OCI-LY7 (cell line): ENCODE data around the gene KCND3. TPM values are rescaled to one million over a fixed set of nuclear protein-coding genes. Genes with fewer than 3 reads are reported as not detected.
A peak's percentile ranks its signal among the peaks of the same experiment; 100 is the strongest.

Source experiments
- BruUV-seq: library from RNA; stranded (reverse); fragments of 400-500 nt; replicated peaks from 2 replicates; lab custom pipeline; 2021; lab: Mats Ljungman, UMichigan
- CTCF ChIA-PET: fragments of 300-600 bp; sonication (Branson Sonifier 250); formaldehyde crosslinking; loops from one replicate; lab custom pipeline; 2022; ENCODE audit warnings: antibody characterized with exemption; ENCODE audit not compliant: unreplicated experiment; lab: Charles Lee
- POLR2A ChIA-PET: fragments of 300-600 bp; sonication (Branson Sonifier 250); formaldehyde crosslinking; loops from one replicate; lab custom pipeline; 2022; ENCODE audit warnings: antibody characterized with exemption; lab: Charles Lee
- DNase-seq: peaks from one replicate; pipeline ENCODE4 v3.0.0-alpha.2; 2015; ENCODE audit warnings: low spot score
- H2AFZ ChIP-seq: fragments of 200-600 bp; sonication (generic), shearing (Covaris generic); 2 replicates; pipeline ENCODE4 v1.6.1; 2014; ENCODE audit warnings: mild to moderate bottlenecking, antibody characterized with exemption, low read length, moderate library complexity
- H3K27ac ChIP-seq: fragments of 200-600 bp; sonication (generic); 2 replicates; pipeline ENCODE4 v1.5.1; 2014; ENCODE audit warnings: mixed run types, low read depth, mild to moderate bottlenecking, moderate library complexity, low read length, inconsistent platforms; ENCODE audit not compliant: poor library complexity, severe bottlenecking
- H3K36me3 ChIP-seq: fragments of 200-600 bp; sonication (generic); 2 replicates; pipeline ENCODE4 v1.6.1; 2014; ENCODE audit warnings: mild to moderate bottlenecking, antibody characterized with exemption, low read length, moderate library complexity, mixed read lengths; ENCODE audit not compliant: insufficient read depth
- H3K4me1 ChIP-seq: fragments of 200-600 bp; sonication (generic); 2 replicates; pipeline ENCODE4 v1.5.1; 2014; ENCODE audit warnings: mild to moderate bottlenecking, low read length; ENCODE audit not compliant: insufficient read depth, poor library complexity, severe bottlenecking
- H3K4me2 ChIP-seq: fragments of 200-600 bp; sonication (generic); 2 replicates; pipeline ENCODE4 v1.6.1; 2014; ENCODE audit warnings: mild to moderate bottlenecking, low read length
- H3K4me3 ChIP-seq: fragments of 200-600 bp; sonication (generic); 2 replicates; pipeline ENCODE4 v1.5.1; 2014; ENCODE audit warnings: mild to moderate bottlenecking, low read depth, low read length; ENCODE audit not compliant: poor library complexity, severe bottlenecking
- H3K79me2 ChIP-seq: fragments of 200-600 bp; sonication (generic); 2 replicates; pipeline ENCODE4 v1.6.1; 2016; ENCODE audit warnings: low read depth, mild to moderate bottlenecking, low read length, moderate library complexity, mixed read lengths; ENCODE audit not compliant: insufficient read depth
- H3K9me2 ChIP-seq: fragments of 200-600 bp; sonication (generic); 2 replicates; pipeline ENCODE4 v1.6.1; 2016; ENCODE audit warnings: mild to moderate bottlenecking, low read length, mixed read lengths; ENCODE audit not compliant: insufficient read depth
- H3K9me3 ChIP-seq: fragments of 200-600 bp; sonication (generic); 2 replicates; pipeline ENCODE4 v1.6.1; 2014; ENCODE audit warnings: mild to moderate bottlenecking, mixed run types, low read length, mixed read lengths
- H4K20me1 ChIP-seq: fragments of 200-600 bp; sonication (generic); 2 replicates; pipeline ENCODE4 v1.6.1; 2014; ENCODE audit warnings: mild to moderate bottlenecking, antibody characterized with exemption, low read length, moderate library complexity, mixed read lengths; ENCODE audit not compliant: insufficient read depth
- CTCF ChIP-seq: fragments of 200-600 bp; sonication (generic); conservative IDR thresholded peaks from 2 replicates; pipeline ENCODE4 v1.5.1; 2014; ENCODE audit warnings: mild to moderate bottlenecking, antibody characterized with exemption, low read length, moderate library complexity, mixed read lengths
- EZH2phosphoT487 ChIP-seq: fragments of 200-600 bp; sonication (generic); IDR thresholded peaks from 2 replicates; pipeline ENCODE4 v1.6.1; 2018; ENCODE audit warnings: low read depth, borderline replicate concordance, mild to moderate bottlenecking, mixed run types, antibody characterized with exemption, low read length, moderate library complexity, mixed read lengths
- intact Hi-C: fragments of 100-400 bp; cut with micrococcal nuclease; formaldehyde crosslinking; loops from one replicate; pipeline ENCODE4 v1.10.0; 2022; ENCODE audit not compliant: unreplicated experiment
- total RNA-seq, 2 experiments: library from RNA; depleted of rRNA in 1 of 2; stranded (reverse); fragments of >200 nt in 1 of 2; shearing (Covaris generic) in 1 of 2; gene quantifications; 2 replicates each; pipeline ENCODE4 v1.2.3, GENCODE V29; 2014 to 2022

The KCND3 gene
- total RNA-seq, 2 experiments from 2014 or later: not detected

GRCh38 chr1:111738133-111738435, 251.4 kb downstream of the KCND3 start:
- Histone ChIP-seq H3K36me3 (no peaks in the 10 kb centered on the region), H3K4me3 (peak overlapping the region; percentile 78), H3K79me2 (no peaks in the 10 kb centered on the region), H3K4me1 (peaks cover 32% of the 10 kb centered on the region), H3K9me2 (no peaks in the 10 kb centered on the region), H4K20me1 (no peaks in the 10 kb centered on the region), H3K4me2 (peak overlapping the region; percentile 88), H3K9me3 (no peaks in the 10 kb centered on the region), H3K27ac (peak overlapping the region; percentile 44), H2AFZ (peak overlapping the region; percentile 73)
- no TSS peak for BruUV-seq
- ChIA-PET POLR2A (interaction anchor here (0.6 to 3.1 kb wide), 10 partner anchors 9 to 1126 kb away, joined by 3 to 26 read pairs (median 8); no protein-coding TSS in a partner anchor), CTCF (interaction anchor here (0.6 to 1.5 kb wide), 4 partner anchors 9 to 1335 kb away, joined by 3 to 11 read pairs (median 4); partner anchors contain the start of gene LRIG2)
- TF ChIP-seq EZH2phosphoT487 (no peak), CTCF (peak; percentile 26; the same call in 1 of the 2 replicates)
- no peak for DNase-seq
- intact Hi-C loops: loop anchor here (5.0 kb wide), 1 partner anchor 231 kb away; no protein-coding TSS in a partner anchor

GRCh38 chr1:111737216-111738132, 252.0 kb downstream of the KCND3 start:
- CTCF ChIA-PET: interaction anchor here (0.6 to 1.5 kb wide), 3 partner anchors 10 to 288 kb away, joined by 3 to 4 read pairs (median 3); partner anchors contain the start of gene ATP5PB
- Histone ChIP-seq H3K9me2 (no peaks in the 10 kb centered on the region), H2AFZ (peak overlapping the region; percentile 73; the same call in 1 of the 2 replicates), H3K27ac (peak overlapping the region; percentile 44), H3K36me3 (no peaks in the 10 kb centered on the region), H3K4me1 (peaks cover 32% of the 10 kb centered on the region), H4K20me1 (no peaks in the 10 kb centered on the region), H3K4me2 (peak overlapping the region; percentile 88), H3K9me3 (no peaks in the 10 kb centered on the region), H3K79me2 (no peaks in the 10 kb centered on the region), H3K4me3 (peak overlapping the region; percentile 78)
- intact Hi-C loops: loop anchor here (5.0 kb wide), 1 partner anchor 230 kb away; no protein-coding TSS in a partner anchor
- DNase-seq: peak; percentile 63
- peak; percentile 51; the same call in 1 of the 2 replicates for TF ChIP-seq CTCF
- TF ChIP-seq EZH2phosphoT487: no peak
- BruUV-seq: no TSS peak
- POLR2A ChIA-PET: interaction anchor here (0.6 to 3.1 kb wide), 10 partner anchors 9 to 566 kb away, joined by 3 to 26 read pairs (median 6); no protein-coding TSS in a partner anchor
